ENCODE measurements around the gene ADGRF3.
"Not testable (repeated sequence)": the region's sequence is repeated elsewhere in the genome, so short reads cannot be mapped to it uniquely, and the experiment has no call there.

The ADGRF3 gene

DNA sequence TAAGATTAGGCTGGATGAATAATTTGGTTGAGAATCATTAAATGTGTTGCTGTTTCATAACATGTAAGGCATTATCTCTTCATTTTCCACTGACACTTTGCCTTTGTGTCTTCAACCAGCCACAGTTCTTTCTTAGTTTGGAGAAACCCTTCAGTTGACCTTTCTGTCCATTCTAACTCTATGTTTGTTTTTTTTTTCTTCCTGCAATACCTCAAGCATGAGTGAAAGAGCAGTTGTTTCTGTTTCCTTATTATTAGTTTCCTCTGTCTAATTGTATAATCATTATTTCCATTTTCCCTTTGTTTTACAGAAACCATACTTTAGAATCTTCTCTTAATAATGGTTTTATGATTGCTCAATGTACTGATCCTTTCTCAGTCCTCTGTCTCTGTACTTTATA, 76.2 kb downstream of the ADGRF3 start:
- DNase-seq, result no peak

GRCh38 chr2:26269571-26270158, 76.9 kb downstream of the ADGRF3 start:
- DNase-seq, result no peak

- DNase-seq, result not testable (repeated sequence)
These were observed 77.8 kb downstream of the ADGRF3 start for GRCh38 chr2:26268670-26269385.

DNA sequence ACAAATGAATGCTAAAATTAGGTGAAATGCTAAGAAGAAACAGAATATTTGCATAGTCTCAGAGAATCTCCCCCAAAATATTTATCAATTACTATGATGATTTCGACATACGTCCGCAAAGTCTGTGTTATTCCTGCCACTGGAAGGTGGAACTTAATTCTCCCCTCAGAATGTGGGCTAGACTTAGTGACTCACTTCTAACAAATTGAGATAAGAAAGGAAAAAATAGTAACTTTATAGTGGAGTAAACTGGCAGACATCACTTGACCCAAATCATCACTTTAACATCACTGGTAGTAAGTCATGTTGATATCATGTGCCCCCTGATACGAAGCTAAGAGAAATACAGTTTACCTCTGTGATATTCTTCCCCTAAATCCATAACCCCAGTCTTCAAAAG, 78.4 kb downstream of the ADGRF3 start:
- no peak for DNase-seq

GRCh38 chr2:26258836-26259235, 87.8 kb downstream of the ADGRF3 start:
- not testable (repeated sequence) for DNase-seq
